GM21825 (cell line): ENCODE results near the gene TSPOAP1.

Experiments
- ATAC-seq: cut with Tn5 transposase; IDR thresholded peaks from one replicate; pipeline ENCODE4 v1.9.1; 2021; ENCODE audit warnings: mild to moderate bottlenecking, moderate library complexity; ENCODE audit not compliant: unreplicated experiment

TSPOAP1 gene

DNA sequence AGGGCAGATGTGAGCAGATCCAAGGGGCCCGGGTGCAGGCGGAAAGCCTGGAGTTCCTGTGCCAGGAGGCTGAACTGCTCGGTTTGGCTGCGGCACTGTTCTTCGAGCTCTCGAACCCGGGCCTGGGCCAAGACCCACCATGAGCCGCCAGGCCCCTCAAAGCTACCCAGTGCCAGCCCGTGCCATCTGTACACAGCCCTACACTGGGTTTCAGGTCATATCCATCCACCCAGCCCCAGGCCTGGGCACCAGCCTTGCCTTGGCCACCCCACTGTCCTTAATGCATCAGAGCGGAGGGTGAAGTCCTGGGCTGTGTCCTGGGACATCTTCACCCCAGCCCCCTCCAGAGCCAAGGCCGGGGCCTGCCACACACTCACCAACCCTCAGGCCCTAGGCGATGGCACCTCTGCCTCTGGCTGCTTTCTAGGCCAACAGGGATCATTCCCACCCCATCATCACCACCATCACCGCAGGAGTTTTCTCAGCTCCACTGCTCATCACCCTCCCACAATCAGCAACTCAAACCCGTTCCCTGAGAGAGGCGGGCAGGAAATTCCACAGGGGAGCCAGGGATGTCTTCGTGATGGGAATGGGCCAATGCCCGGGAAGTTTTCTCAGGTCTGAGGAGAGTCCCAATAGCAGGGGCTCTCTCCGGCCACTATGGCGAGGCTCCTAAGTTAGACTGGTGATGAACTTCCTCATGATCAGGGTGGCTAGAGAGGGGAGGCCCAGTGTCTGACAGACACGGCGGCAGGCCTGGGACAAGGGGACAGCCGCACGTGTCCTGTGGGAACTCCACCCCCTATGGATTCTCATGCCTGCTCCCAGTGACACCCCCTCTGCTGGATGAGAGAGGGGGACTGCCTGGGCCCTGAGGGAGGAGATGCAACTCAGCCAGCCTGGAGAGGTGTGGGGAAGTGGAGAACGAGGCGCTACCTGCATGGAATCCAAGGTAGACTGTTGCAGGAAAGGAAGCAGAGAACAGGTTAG, 9.1 kb downstream of the TSPOAP1 start:
- ATAC-seq: no peak

DNA sequence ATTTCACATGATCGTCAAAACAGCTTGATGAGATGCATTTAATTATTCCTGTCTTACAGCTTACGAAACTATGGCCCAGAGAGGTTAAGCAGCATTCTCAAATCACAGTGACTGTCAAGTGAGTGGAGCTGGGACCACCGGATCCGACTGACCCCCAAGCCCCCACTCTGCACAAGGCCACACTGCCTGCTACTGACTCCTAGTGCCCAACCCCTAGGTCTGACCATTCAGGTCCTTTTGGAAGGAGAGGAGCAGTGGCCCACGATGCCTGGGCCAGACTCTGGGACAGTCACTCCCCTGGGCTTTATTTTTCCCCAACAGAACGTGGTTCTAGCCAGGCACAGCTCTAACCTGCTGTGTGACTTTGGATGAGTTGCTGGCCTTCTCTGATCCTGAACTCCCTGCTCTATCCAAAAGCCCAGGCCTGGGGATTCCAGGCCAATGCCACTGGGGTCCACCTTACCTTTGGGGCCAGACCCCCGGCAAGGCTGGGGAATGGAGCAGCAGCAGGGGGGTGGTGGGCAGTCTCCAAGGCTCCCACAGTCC, 9.9 kb downstream of the TSPOAP1 start:
- ATAC-seq: no peak

DNA sequence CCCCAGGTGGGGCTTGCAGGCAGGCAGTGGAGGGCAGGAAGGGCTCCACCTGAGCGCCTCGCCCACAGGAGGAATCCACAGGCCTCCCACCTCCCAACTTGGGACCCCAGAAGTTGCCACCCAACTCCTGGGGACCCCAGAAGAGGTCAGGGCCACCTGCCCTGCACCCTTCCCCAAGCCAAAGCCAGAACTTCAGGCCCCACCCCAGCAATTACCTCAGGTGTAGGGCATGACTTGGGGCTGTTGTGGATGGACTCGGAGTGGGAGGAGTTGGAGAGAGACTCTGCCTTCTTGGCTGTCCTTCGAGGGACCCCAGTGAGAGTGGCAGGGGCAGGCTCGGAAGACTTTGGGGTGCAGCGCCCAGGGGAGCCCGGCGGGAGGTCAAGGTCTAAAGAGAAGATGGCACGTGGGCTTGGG, 10.5 kb downstream of the TSPOAP1 start:
- no peak for ATAC-seq

DNA sequence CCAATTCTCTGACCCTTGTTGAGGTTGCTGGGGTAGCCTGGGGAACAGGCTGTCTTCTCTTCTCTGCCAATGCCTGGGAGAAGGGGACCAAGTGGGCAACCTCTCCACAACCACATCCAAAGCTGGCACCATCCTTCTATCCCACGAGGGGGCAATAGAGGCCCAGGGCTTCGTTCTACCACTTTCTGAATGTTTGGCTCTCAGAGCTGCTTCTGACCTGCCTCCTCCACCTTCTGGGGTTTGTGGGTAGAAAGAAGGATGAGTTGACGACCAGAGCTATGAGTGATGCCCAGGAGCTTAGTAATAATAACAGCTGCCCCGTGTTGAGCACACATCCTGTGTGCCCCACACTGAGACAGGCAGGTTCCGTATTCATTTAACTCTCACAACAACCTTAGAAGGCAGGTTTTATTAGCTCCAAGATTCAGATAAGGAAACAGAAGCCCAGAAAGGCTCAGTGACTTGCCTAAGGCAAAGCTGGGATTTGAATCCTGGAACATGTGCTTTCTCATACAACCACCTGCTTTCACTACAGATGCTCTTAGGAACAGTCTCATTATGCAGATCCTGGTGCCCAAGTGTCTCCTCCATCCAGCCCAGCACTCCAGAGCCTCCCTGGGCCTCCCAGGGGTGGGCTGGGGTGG, 11.1 kb downstream of the TSPOAP1 start:
- peak; percentile 66 for ATAC-seq

DNA sequence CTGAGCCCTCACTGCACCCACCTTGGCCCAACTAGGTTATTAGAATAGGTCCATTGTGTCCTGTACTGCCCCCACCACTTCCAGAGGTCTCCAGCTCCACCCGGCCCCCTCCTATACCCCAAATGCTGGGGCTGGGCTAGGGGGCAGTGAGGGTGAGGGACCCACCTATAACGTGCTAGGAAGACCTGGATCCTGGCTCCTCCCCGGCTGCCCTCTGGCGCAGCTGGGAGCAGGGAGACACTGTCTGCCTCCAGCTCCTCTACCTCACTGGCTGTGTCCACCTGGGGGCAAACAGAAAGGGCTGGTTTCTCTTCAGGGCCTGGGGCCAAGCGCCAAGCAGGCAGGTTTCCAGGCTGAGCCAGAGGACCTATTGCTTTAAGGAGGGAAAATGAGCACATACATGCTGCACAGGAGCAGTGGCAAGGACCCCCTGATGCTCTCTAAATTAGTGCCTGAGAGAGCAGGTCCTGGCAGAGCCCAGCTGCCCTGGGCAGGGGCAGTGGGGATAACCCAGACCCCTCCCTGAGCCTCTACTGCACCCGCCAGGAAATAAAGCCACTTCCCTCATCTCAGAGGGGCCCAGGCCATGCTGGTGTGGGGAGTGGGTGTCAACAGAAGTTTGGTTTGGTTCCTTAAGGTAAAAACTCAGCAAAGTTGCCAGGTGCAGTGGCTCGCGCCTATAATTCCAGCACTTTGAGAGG, 12.2 kb downstream of the TSPOAP1 start:
- no peak for ATAC-seq

DNA sequence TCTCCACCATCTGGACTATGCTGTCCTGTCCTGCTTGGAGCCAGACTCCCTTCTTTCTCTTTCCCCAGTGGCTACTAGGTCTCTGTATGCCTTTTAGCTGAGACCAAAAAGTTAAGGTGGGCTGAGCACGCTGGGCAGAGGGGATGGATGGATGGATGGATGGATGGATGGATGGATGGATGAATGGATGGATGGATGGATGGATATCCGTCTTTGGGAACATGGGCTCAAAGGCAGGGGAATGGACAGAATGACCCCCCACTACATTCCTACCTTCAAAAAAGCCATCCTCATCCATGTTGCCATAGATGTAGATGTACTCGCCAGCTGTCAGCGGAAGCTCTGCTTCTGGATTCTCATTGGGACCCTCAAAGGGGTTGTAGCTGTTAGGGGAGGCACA, 12.8 kb downstream of the TSPOAP1 start:
- ATAC-seq: no peak

DNA sequence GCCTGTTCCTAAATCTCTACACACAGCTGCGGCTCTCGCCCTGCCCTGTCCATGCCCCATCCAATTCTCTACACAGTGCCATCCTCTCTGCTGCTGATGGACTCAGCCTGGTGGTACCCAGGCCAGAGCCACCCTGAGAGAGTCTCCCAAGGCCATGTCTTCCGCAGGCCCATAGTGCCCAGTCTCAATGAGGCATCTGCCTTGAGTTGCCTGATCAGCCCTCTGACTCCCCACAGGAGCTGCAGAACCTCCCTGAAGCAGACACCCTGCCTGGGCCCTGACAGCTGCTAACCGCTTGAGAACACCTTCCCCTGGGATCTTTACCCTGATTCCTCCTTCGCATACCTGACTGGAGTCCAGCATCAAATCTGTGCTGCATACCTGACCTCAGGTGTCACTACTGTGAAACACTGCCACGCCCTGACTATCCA, 13.3 kb downstream of the TSPOAP1 start:
- ATAC-seq: no peak

DNA sequence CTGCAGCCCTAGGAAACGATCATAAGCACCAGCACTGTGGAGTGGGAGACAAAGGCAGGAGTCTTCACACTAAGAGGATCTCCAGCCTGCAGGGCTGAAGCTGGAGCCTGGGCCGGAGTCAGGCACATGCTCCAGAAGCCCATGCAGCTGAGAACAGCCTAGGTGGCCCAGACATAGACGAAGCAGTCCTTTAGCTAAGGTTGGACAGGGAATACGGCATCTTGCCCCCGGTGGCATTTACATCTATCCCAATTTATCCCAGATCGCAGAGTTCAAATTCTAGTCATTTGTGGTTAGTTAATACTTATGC, 13.9 kb downstream of the TSPOAP1 start:
- ATAC-seq: no peak

DNA sequence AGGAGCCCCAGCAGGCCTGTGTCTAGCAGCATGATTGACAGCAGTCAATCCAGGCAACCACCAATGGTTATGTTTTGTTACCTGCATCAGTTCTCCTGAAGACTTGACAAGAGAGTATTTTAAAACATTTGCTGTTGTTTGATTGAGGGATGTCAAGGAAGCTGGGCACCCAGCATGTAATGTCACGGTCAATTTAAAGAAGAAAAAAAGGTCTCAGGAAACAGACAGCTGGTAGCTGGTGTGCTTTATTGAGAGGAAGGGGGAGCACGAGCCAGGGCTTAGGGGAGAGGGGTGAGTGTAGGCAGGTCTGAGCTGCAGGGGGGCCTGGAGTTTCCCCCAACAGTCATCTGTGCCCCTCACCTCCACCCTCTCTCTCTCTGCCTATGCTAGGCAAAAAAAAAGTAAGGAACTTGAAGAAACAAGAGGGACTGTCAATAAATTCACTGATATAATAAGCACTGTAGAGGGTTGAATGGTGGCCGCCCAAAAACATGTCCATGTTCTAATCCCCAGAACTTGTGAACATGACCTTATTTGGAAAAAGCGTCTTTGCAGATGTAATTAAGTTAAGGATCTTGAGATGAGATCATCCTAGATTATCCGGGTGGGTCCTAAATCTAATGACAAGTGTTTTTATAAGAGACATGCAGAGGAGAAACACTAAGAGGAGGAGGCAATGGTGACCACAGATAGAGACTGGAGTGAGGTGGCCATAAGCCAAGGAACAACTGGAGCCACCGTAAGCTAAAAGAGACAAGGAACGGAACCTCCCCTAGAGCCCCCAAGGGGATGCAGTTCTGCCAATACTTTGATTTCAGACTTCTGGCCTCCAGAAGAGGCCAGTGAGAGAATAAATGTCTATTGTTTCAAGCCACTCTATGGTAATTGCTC, 14.5 kb downstream of the TSPOAP1 start:
- no peak for ATAC-seq

DNA sequence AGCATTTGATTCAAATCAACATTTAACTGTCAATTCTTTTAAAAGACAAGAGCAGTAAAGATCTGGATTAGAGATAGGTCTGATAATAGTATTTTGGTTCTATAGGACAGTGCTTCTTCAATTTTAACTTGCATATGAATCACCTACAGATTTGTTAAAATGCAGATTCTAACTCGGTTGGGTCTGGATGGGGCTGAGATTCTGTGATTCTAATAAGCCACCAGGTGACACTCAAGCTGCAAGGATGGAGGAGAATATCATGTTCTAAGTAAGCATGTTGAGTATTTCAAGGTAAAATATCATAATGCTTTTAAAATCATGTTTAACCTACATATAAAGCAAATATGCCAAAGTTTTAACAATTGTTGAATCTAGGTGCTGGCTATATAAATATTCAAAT, 15.8 kb downstream of the TSPOAP1 start:
- no peak for ATAC-seq

DNA sequence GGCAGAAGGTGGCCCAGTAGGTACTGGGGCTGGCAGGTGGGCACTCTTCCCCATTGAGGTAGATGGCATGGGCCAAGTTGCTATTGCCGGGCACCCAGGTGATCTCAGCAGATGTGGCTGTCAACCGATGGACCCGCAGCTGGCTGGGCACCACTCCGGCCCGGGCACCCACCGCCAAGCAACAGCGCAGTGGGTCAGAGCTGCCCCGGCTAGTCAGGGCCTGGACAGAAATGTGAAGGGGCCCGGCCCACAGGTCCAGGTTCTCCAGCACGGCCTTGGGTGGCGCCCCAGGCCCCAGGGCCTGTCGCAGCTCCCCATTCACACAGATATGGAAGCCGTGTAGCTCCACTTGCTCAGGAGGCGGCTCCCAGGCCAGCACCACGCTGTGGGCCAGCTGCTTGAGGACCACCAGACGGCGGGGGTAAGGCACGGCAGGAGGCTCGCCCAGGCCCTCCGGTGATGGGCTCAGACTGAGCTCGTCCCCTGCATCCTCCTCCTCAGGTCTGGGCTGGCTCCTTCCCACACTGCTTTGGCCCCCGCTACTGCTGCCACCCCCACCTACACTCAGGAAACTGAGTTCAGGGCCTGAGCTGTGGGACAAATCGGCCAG, 16.5 kb downstream of the TSPOAP1 start:
- no peak for ATAC-seq

DNA sequence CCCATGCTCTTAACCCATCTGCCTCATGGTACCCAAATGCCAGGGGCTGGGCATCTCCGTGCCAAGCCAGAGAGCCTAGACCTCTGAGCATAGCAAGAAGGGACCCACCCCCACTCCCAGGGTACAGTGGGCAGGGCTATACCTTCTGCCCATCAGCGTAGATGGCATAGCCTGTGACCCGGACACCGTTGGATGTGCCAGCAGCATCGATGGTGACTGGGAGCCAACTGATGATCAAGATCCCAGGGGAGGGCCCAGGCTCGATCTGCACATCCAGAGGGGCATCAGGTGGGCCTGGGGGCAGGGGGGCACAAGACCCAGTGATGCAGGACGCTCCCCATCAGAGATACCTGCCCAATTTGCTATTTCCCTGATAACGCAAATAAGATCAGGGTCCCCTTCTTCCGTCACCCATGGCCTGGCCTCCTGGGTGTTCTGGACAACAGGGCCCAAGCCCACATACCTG, 17.1 kb downstream of the TSPOAP1 start:
- no peak for ATAC-seq

DNA sequence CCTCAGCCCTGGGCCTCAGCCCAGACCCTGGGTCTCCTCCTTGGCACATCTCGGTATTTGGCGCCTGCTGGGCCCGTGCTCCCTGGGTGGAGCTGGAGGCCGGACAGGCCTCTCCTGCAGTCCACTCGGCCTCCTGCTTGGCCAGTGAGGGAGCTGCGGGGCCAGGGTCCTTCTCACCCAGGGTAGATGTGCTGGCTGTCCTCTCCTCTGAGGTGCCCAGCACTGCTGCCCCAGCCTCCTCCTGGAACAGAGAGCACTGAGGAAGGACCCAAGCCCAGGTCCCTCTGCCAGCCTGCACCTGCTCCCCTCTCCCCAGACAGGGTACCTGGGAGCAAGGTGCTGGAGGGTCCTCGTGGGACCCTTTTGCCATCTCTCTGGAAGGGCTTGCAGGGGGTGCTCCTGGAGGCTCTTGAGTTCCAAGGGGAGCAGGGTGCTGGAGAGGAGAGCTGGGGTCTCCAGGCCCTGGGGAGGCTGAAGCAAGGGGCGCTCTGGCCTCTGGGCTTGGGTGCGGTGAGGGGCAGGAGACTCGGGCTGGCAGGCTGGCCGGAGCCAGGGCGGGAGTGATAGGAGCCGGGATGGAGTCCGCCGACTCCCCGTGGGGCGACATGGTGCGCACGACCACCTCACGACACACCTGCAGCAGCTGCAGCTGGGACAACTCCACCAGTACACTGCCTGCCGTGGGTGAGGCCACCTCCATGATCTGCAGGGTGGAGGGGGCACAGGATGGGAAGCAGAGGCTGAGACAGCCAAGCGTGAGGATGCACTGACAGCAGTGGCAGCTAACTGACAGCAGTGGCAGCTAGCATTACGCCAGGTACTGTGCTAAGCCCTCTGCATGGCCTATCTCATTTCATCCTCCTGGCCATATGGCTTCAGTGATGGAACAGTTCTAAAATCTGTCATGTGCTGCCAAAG, 17.8 kb downstream of the TSPOAP1 start:
- no peak for ATAC-seq

DNA sequence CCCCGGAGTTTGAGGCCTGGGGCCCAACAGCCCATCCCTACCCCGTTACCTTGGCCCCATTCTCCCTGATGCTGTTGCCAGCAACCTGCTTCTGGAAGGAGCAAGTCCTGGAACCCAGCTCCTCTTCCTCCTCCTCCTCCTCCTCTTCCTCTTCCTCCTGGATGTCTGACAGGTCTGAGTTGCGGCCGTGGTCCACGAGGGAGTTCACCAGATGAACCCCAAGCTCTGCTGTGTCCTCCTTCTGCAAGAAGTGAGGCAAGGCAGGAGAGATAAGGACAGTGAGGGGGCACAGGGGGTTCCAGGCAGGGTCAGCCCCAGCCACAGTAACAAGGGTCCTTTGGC, 18.7 kb downstream of the TSPOAP1 start:
- ATAC-seq: no peak

DNA sequence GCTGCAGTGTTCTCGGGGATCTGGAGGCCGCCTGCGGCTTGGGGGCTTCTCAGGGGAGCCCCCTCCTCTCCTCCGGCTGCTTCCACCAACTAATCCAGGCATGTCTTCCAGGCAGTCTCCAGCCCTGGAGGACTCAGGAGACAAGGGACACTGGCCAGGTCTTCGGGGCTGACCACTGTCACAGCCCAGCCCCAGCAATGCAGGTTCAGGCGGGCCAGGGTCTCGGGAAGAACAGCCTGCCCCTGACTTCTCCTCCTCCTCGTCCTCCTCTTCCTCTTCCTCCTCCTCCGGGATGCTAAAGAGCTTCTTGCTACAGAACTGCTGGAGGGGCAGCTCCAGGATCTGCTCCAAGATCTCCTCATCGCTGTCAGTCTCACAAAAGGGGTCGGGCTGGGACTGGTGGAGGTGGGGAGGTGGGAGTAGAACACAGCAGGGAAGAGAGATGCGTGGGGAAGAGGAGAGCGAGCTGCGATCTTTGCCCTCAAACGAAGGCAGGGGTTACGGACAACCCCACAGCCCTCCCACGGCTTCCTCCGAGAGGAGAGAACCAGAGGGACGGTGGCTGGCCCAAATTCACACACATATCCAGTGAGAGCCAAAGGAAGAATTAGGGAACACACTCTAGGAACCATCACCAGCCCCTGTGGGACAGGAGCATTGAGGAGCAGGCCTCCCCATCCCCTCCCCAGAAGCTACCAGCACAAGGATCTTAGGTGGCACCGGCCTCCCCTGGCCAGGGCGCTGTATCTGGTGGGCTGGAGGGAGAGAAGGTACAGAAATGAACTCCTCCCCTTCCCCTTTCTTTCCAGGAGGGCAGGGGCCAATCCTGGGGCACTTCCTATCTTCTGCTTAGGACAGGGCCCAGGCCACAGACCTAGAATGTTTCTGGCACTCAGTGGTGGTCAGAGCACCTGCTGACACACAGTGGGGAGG, 19.3 kb downstream of the TSPOAP1 start:
- no peak for ATAC-seq

DNA sequence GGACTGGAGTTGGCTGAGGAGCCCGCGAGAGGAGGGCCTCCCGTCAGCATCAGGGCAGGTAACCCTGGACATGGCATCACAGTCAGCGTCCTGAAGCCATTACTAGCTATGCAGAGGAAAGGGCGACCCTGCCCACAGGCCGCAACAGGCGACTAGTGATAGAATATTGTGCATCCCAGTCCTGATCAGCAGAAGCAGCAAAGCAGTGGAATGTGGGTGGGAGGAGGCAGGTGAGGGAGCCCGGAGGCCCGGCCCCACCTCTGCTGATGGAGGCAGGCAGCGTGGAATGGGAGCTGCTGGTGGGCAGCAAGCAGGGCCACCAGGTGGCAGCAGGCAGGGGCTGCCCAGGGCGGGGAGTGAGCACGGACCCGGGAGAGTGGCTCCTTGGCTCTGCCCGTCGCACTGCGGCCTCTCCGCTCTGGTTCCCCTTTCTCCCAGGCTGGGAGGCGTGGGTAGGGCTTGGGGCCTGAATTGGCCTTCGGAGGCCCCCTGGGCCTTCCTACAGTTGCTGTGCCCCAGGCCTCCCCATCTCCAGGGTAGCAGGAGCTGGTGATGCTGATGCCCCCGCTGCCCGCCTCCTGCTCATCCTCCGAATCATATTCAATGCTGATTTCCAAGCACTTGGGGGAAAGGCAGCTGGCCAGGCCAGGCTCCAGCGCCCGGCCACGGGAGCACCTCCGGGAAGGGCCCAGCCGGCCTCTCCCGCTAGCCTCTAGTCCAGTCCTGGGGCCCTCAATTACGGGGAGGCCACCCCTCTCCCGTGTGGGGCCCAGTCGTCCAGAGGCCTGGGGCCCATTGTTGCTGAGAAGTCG, 20.2 kb downstream of the TSPOAP1 start:
- ATAC-seq: no peak
